Measurements from ENCODE around the gene MACROD1. TPM values are rescaled to one million over a fixed set of nuclear protein-coding genes. Genes with fewer than 3 reads are reported as not detected.

Gene MACROD1
- total RNA-seq, 2 donors from 2014 or later, result 24.7 to 65.4 TPM

GRCh38 chr11:64062185-64063039 is 103.5 kb downstream of the MACROD1 start:
- no peaks in the 10 kb centered on the region for H3K27me3 ChIP-seq
- H3K27ac ChIP-seq, result no peak overlapping the region
- H3K4me3 ChIP-seq, result no peak overlapping the region
- no peak for DNase-seq
- ATAC-seq, result no peak
- intact Hi-C loops (cut with DNase I), result no loop called here
- no peaks in the 10 kb centered on the region for H3K36me3 ChIP-seq (replicated peaks in 1 of 2; ENCODE audit: insufficient read depth in 1 of 2, low read depth in 2 of 2)
- TF ChIP-seq CTCF (IDR thresholded peaks at IDR 0.05) (no peak), POLR2A (IDR thresholded peaks at IDR 0.05) (no peak)
- WGBS, 2 donors, result 92 to 95% methylated on average over 2 to 16 of the region's 16 CpGs
- H3K4me1 ChIP-seq, result peaks cover 6% of the 10 kb centered on the region
- no peaks in the 10 kb centered on the region for H3K9me3 ChIP-seq

- intact Hi-C loops (cut with DNase I), result no loop called here
- H3K4me3 ChIP-seq, result no peak overlapping the region
- ATAC-seq, result no peak
- 30 to 62% methylated on average over 19 to 42 of the region's 42 CpGs for WGBS, 2 donors
- no peaks in the 10 kb centered on the region for H3K36me3 ChIP-seq (replicated peaks in 1 of 2; ENCODE audit: insufficient read depth in 1 of 2, low read depth in 2 of 2)
- H3K27me3 ChIP-seq, result no peaks in the 10 kb centered on the region
- no peaks in the 10 kb centered on the region for H3K9me3 ChIP-seq
- H3K27ac ChIP-seq, result no peak overlapping the region
- no peak for TF ChIP-seq POLR2A (IDR thresholded peaks at IDR 0.05)
- TF ChIP-seq CTCF (IDR thresholded peaks at IDR 0.05), result no peak
- DNase-seq, result peak in 2 of 4 donors; percentile 20 to 40
- H3K4me1 ChIP-seq, result peaks cover 6% of the 10 kb centered on the region
Measured at GRCh38 chr11:64060861-64061444, 105.0 kb downstream of the MACROD1 start.

- H3K27me3 ChIP-seq, result no peaks in the 10 kb centered on the region
- no peak for ATAC-seq
- TF ChIP-seq CTCF (IDR thresholded peaks at IDR 0.05), result no peak
- no peak for TF ChIP-seq POLR2A (IDR thresholded peaks at IDR 0.05)
- H3K4me3 ChIP-seq, result no peak overlapping the region
- H3K36me3 ChIP-seq (replicated peaks in 1 of 2; ENCODE audit: insufficient read depth in 1 of 2, low read depth in 2 of 2), result no peaks in the 10 kb centered on the region
- WGBS, 2 donors, result 40 to 59% methylated on average over 19 to 33 of the region's 35 CpGs
- no peak overlapping the region for H3K27ac ChIP-seq
- DNase-seq, result no peak
- intact Hi-C loops (cut with DNase I), result no loop called here
- H3K4me1 ChIP-seq, result peaks cover 6% of the 10 kb centered on the region
- H3K9me3 ChIP-seq, result no peaks in the 10 kb centered on the region
Measured at GRCh38 chr11:64060263-64060860, 105.6 kb downstream of the MACROD1 start.

GRCh38 chr11:64059339-64060140 is 106.4 kb downstream of the MACROD1 start:
- WGBS, 2 donors, result 75 to 95% methylated on average over 19 to 23 of the region's 24 CpGs
- H3K27me3 ChIP-seq, result no peaks in the 10 kb centered on the region
- ATAC-seq (no peak), DNase-seq (no peak)
- H3K27ac ChIP-seq, result no peak overlapping the region
- TF ChIP-seq POLR2A (IDR thresholded peaks at IDR 0.05), result no peak
- no peaks in the 10 kb centered on the region for H3K36me3 ChIP-seq (replicated peaks in 1 of 2; ENCODE audit: insufficient read depth in 1 of 2, low read depth in 2 of 2)
- intact Hi-C loops (cut with DNase I), result no loop called here
- no peaks in the 10 kb centered on the region for H3K9me3 ChIP-seq
- H3K4me3 ChIP-seq, result no peak overlapping the region
- peaks cover 6% of the 10 kb centered on the region for H3K4me1 ChIP-seq

- no peak overlapping the region for H3K27ac ChIP-seq
- peaks cover 6% of the 10 kb centered on the region for H3K4me1 ChIP-seq
- intact Hi-C loops (cut with DNase I), result no loop called here
- H3K4me3 ChIP-seq, result no peak overlapping the region
- ATAC-seq (no peak), DNase-seq (no peak)
- H3K27me3 ChIP-seq, result no peaks in the 10 kb centered on the region
- WGBS, 2 donors, result 93 to 98% methylated on average over 15 to 16 of the region's 17 CpGs
- TF ChIP-seq CTCF (IDR thresholded peaks at IDR 0.05) (no peak), POLR2A (IDR thresholded peaks at IDR 0.05) (no peak)
- H3K9me3 ChIP-seq, result no peaks in the 10 kb centered on the region
- H3K36me3 ChIP-seq (replicated peaks in 1 of 2; ENCODE audit: insufficient read depth in 1 of 2, low read depth in 2 of 2), result no peaks in the 10 kb centered on the region
Measured at GRCh38 chr11:64058494-64058893, 107.4 kb downstream of the MACROD1 start.
